Hematopoietic multipotent progenitor cell (in vitro differentiated cells): ENCODE results near the gene LCE2A. TPM values are rescaled to one million over a fixed set of nuclear protein-coding genes. Genes with fewer than 3 reads are reported as not detected.

Experiments used
- DNase-seq, 3 donors: peaks; one replicate each; pipeline ENCODE4 v3.0.0-alpha.2; 2011 to 2015; ENCODE audit warnings: low read depth in 2 of 3, low spot score in 2 of 3
- total RNA-seq: library from RNA; depleted of rRNA; stranded (reverse); fragments of >200 nt; gene quantifications from one replicate; pipeline ENCODE4 v1.2.3, GENCODE V29; 2012

Gene LCE2A
- total RNA-seq, 1 donor: not detected

GRCh38 chr1:152741656-152742055 is 43.5 kb downstream of the LCE2A start:
- no peak for DNase-seq

DNA sequence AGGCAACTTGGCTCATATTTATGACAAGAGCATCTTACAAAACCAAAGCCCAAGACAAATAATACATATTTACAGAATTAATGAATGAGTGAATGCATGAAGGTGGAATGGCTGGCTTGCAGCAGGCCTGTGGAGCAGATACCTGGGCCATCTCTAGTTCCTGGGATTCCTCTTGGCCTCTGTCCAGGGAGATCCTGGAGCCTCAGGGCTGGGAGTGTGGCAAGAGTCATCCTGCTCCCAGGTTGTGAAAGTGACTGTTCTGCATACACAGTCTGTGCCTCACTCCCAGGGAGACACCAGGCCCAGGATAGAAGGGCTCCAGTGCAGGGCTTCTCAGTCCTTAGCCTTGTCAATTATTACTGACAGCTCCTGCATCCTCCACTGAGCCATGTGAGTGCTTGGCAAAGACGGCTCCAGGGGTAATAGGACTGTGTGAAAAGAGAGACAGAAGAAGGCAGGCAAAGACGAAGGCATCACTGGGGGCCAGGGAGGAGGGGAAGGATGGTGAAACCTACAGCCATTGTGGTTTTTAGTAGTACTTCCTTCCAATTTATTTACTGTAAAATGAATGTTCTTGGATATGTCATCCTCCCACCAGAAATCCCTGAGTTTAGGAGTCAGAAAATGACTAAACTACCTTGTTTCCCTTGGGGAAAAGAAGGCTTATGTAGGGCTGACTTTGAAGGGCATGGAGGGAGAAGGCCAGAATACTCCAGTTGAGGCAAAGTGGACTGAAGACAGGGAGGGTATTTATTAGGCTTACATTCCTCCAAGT is 45.4 kb downstream of the LCE2A start:
- no peak for DNase-seq

- DNase-seq: no peak
Measured at GRCh38 chr1:152745289-152745704, 47.2 kb downstream of the LCE2A start.

GRCh38 chr1:152745765-152746444 is 47.8 kb downstream of the LCE2A start:
- DNase-seq: no peak

GRCh38 chr1:152747831-152748230 is 49.7 kb downstream of the LCE2A start:
- no peak for DNase-seq

Other genes starting within 250 kb of the LCE2A start
- gene LCE5A, start 187.5 kb upstream of the LCE2A start, total RNA-seq: not detected
- not detected for gene CRCT1, start 183.9 kb upstream of the LCE2A start, total RNA-seq
- not detected for gene LCE3E, start 131.6 kb upstream of the LCE2A start, total RNA-seq
- gene LCE3D, start 117.8 kb upstream of the LCE2A start, total RNA-seq: not detected
- gene LCE3C, start 98.1 kb upstream of the LCE2A start, total RNA-seq: not detected
- not detected for gene LCE3B, start 84.5 kb upstream of the LCE2A start, total RNA-seq
- not detected for gene LCE3A, start 75.2 kb upstream of the LCE2A start, total RNA-seq
- gene LCE2D, start 35.0 kb upstream of the LCE2A start, total RNA-seq: not detected
- not detected for gene LCE2C, start 23.1 kb upstream of the LCE2A start, total RNA-seq
- gene LCE2B, start 12.2 kb upstream of the LCE2A start, total RNA-seq: not detected
- gene LCE4A, start 9.8 kb downstream of the LCE2A start, total RNA-seq: not detected
- gene KPRP, start 59.7 kb downstream of the LCE2A start, total RNA-seq: not detected
- not detected for gene LCE1F, start 76.8 kb downstream of the LCE2A start, total RNA-seq
- gene LCE1E, start 87.9 kb downstream of the LCE2A start, total RNA-seq: not detected
- gene LCE1D, start 98.4 kb downstream of the LCE2A start, total RNA-seq: not detected
- not detected for gene LCE1C, start 108.3 kb downstream of the LCE2A start, total RNA-seq
- not detected for gene LCE1B, start 113.6 kb downstream of the LCE2A start, total RNA-seq
- not detected for gene LCE1A, start 129.1 kb downstream of the LCE2A start, total RNA-seq
- not detected for gene LCE6A, start 144.5 kb downstream of the LCE2A start, total RNA-seq
- gene LCE7A, start 161.7 kb downstream of the LCE2A start, total RNA-seq: not detected
- not detected for gene SMCP, start 180.0 kb downstream of the LCE2A start, total RNA-seq
- gene IVL, start 210.2 kb downstream of the LCE2A start, total RNA-seq: not detected
- gene SPRR5, start 248.9 kb downstream of the LCE2A start, total RNA-seq: not detected